SK-N-SH (cell line): Measurements from ENCODE around the gene ARL5B. TPM values are rescaled to one million over a fixed set of nuclear protein-coding genes. Genes with fewer than 3 reads are reported as not detected.
A peak's percentile ranks its signal among the peaks of the same experiment; 100 is the strongest.

Experiments
- CTCF ChIA-PET: fragments of 300-600, 350-600 bp; formaldehyde crosslinking; extraction: SDS; loops from one replicate; lab custom pipeline; 2021; lab: Yijun Ruan, JAX
- POLR2A ChIA-PET: fragments of 350-600 bp; sonication (Branson Sonifier 250); formaldehyde crosslinking; extraction: SDS; loops from one replicate; lab custom pipeline; 2020; ENCODE audit warnings: antibody characterized with exemption, inconsistent platforms; lab: Yijun Ruan, JAX
- DNase-seq: peaks from one replicate; pipeline ENCODE4 v3.0.0; 2012
- H2AFZ ChIP-seq: fragments of 200-600 bp; sonication (generic); 2 replicates; pipeline ENCODE4 v1.8.1; 2016; ENCODE audit warnings: antibody characterized with exemption, mild to moderate bottlenecking, low read depth
- H3F3A ChIP-seq: fragments of 200-600 bp; sonication (generic); replicated peaks from 2 replicates; pipeline ENCODE3; 2016; ENCODE audit warnings: antibody characterized with exemption, mild to moderate bottlenecking; ENCODE audit not compliant: insufficient read depth
- H3K27ac ChIP-seq, 2 experiments: fragments of 200-500 bp in 1 of 2; fragments of 200-600 bp in 1 of 2; sonication (Bioruptor generic) in 1 of 2; sonication (generic), shearing (Covaris generic) in 1 of 2; 2 replicates each; pipeline versions ENCODE4 v1.5.1 to v1.6.1; 2014 to 2016; ENCODE audit warnings: low read depth in 2 of 2, inconsistent platforms in 1 of 2, low read length in 1 of 2, mild to moderate bottlenecking in 1 of 2, mixed read lengths in 1 of 2
- H3K27me3 ChIP-seq: fragments of 200-600 bp; sonication (generic), shearing (Covaris generic); 2 replicates; pipeline ENCODE4 v1.6.1; 2016; ENCODE audit warnings: mixed run types; ENCODE audit not compliant: insufficient read depth
- H3K36me3 ChIP-seq, 2 experiments: fragments of 200-500 bp in 1 of 2; fragments of 200-600 bp in 1 of 2; sonication (Bioruptor generic) in 1 of 2; sonication (generic) in 1 of 2; replicated peaks in 1 of 2; 2 replicates each; pipeline versions ENCODE3 to v1.5.1; 2014 to 2016; ENCODE audit warnings: low read length in 1 of 2, mild to moderate bottlenecking in 1 of 2; ENCODE audit not compliant: insufficient read depth in 2 of 2, control insufficient read depth in 1 of 2
- H3K4me1 ChIP-seq, 2 experiments: fragments of 200-500 bp in 1 of 2; fragments of 200-600 bp in 1 of 2; sonication (Bioruptor generic) in 1 of 2; sonication (generic), shearing (Covaris generic) in 1 of 2; 2 replicates each; pipeline versions ENCODE4 v1.5.1 to v1.6.1; 2014 to 2016; ENCODE audit warnings: low read depth in 1 of 2, low read length in 1 of 2, mixed run types in 1 of 2; ENCODE audit not compliant: insufficient read depth in 2 of 2, control insufficient read depth in 1 of 2
- H3K4me2 ChIP-seq: fragments of 200-600 bp; sonication (generic), shearing (Covaris generic); 2 replicates; pipeline ENCODE4 v1.6.1; 2017; ENCODE audit warnings: mixed run types
- H3K4me3 ChIP-seq, 2 experiments: fragments of 200-500 bp in 1 of 2; fragments of 200-600 bp in 1 of 2; sonication (Bioruptor generic) in 1 of 2; sonication (generic), shearing (Covaris generic) in 1 of 2; 2 replicates each; pipeline versions ENCODE4 v1.5.1 to v1.8.1; 2014 to 2016; ENCODE audit warnings: low read depth in 2 of 2, inconsistent platforms in 1 of 2, low read length in 1 of 2, mild to moderate bottlenecking in 1 of 2, mixed read lengths in 1 of 2, moderate library complexity in 1 of 2
- H3K79me2 ChIP-seq: fragments of 200-600 bp; sonication (generic); 2 replicates; pipeline ENCODE4 v1.8.1; 2017; ENCODE audit warnings: mild to moderate bottlenecking; ENCODE audit not compliant: insufficient read depth
- H3K9ac ChIP-seq: fragments of 200-600 bp; sonication (generic); 2 replicates; pipeline ENCODE4 v1.6.1; 2017; ENCODE audit warnings: mixed run types
- H3K9me2 ChIP-seq: fragments of 200-600 bp; sonication (generic); 2 replicates; pipeline ENCODE4 v1.6.1; 2017; ENCODE audit warnings: mixed run types
- H3K9me3 ChIP-seq: fragments of 200-600 bp; sonication (generic); 2 replicates; pipeline ENCODE4 v1.6.1; 2017; ENCODE audit warnings: mixed run types, mild to moderate bottlenecking, moderate library complexity
- H4K20me1 ChIP-seq: fragments of 200-600 bp; sonication (generic); 2 replicates; pipeline ENCODE4 v1.6.1; 2017; ENCODE audit warnings: mild to moderate bottlenecking, mixed run types; ENCODE audit not compliant: insufficient read depth
- EP300 ChIP-seq, 2 experiments: IDR thresholded peaks; 2 replicates each; pipeline versions ENCODE4 v1.4.0 to v1.6.1; 2012; ENCODE audit warnings: borderline replicate concordance in 1 of 2, low read depth in 1 of 2, low read length in 1 of 2
- FOSL2 ChIP-seq: IDR thresholded peaks from 2 replicates; pipeline ENCODE4 v1.4.0; 2012; ENCODE audit warnings: low read depth, mild to moderate bottlenecking, moderate library complexity, borderline replicate concordance
- GABPA ChIP-seq: IDR thresholded peaks from 2 replicates; pipeline ENCODE4 v1.4.0; 2012; ENCODE audit warnings: low read depth, mild to moderate bottlenecking
- JUND ChIP-seq: IDR thresholded peaks from 2 replicates; pipeline ENCODE4 v1.4.0; 2012
- NFIC ChIP-seq: IDR thresholded peaks from 2 replicates; pipeline ENCODE4 v1.4.0; 2012; ENCODE audit warnings: borderline replicate concordance
- POLR2AphosphoS5 ChIP-seq: IDR thresholded peaks from 2 replicates; pipeline ENCODE4 v1.6.1; 2012; ENCODE audit warnings: low read depth, low read length
- TCF12 ChIP-seq: IDR thresholded peaks from 2 replicates; pipeline ENCODE4 v1.4.0; 2012
- WGBS: methylation state at CpG from one replicate; pipeline ENCODE4 v1.1.6; 2017; ENCODE audit warnings: low lambda C conversion rate; 5-methylcytosine and 5-hydroxymethylcytosine counted together
- polyA plus RNA-seq, 3 experiments: library from polyadenylated mRNA; depleted of rRNA; stranded (reverse); fragments of >200 nt; gene quantifications; 2 replicates each; pipeline ENCODE4 v1.2.3, GENCODE V29; 2012
- TF ChIP-seq, protein P1 (sequence below): IDR thresholded peaks from 2 replicates; pipeline ENCODE4 v1.4.0; 2012; ENCODE audit warnings: low read depth, borderline replicate concordance
- TF ChIP-seq, protein P2 (sequence below): IDR thresholded peaks from 2 replicates; pipeline ENCODE4 v1.4.0; 2012; ENCODE audit warnings: low read depth
- TF ChIP-seq, protein P3 (sequence below): fragments of 150-350 bp; IDR thresholded peaks from 2 replicates; pipeline ENCODE4 v1.6.1; 2016; ENCODE audit warnings: mild to moderate bottlenecking, low read depth, low read length

The ARL5B gene
- polyA plus RNA-seq, 1 of the 3 experiments (the other 2 are of a cell fraction): 4.9 TPM

DNA sequence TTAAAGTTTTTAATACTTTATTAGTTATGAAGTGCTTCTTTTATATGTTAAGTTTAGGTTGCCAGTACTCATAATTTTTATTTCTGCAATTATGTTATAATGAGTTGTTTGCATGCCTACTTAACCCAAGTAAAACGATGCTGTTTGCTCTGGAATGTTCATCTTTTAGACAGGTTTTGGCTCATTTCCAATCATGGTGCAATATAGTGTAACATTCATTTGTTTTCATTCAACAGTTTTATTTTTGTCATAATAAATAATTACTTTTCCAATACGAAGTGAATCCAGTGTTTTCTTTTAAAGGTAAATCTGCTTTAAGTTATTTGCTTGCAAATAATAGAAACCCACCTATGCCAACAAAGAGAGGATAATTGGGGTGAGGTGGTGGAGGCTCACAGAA is 22.1 kb downstream of the ARL5B start:
- Histone ChIP-seq H3K79me2 (no peaks in the 10 kb centered on the region), H3K9ac (peak overlapping the region; percentile 10; the same call in 1 of the 2 replicates), H3K36me3 (peaks cover 19 to 40% of the 10 kb centered on the region in 2 experiments), H3K9me2 (no peaks in the 10 kb centered on the region), H3F3A (peaks cover 38% of the 10 kb centered on the region), H3K4me2 (0 out of 2 replicates have a peak overlapping the region, but pooled peaks have one; percentile 9), H2AFZ (no peak overlapping the region), H4K20me1 (no peaks in the 10 kb centered on the region), H3K4me1 (peaks cover 0 to 18% of the 10 kb centered on the region in 2 experiments), H3K27me3 (no peaks in the 10 kb centered on the region), H3K4me3 (no peak overlapping the region), H3K27ac (peak overlapping the region in 1 of 2 experiments; percentile 71; a peak in 3 of 4 replicates), H3K9me3 (no peaks in the 10 kb centered on the region)
- ChIA-PET POLR2A (no interaction called here), CTCF (no interaction called here)
- TF ChIP-seq NFIC (peak; percentile 48; the same call in 1 of the 2 replicates), GABPA (no peak)
- DNase-seq: no peak
- WGBS: 49% methylated on average over 2 of the region's 2 CpGs

DNA sequence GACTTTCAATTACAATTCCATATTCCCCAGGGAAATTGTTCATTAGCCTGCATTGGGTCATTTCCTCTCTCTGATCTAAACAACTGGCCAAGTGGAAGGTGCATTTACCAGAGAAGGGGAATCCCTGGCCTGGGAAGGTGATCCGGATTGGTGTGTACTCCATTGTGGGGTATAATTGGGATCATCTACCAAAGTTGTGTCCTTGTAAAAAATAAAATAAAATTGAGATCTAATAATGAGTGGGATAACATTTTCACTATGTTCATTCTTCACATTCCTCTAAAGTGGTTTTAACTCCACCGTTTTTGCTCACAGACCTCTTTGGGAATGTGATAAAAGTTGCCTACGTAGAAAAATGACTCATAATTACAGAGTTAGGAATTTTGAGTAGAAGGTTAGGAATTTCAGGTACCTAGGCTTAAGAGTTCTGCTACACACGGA is 22.8 kb downstream of the ARL5B start:
- CTCF ChIA-PET: no interaction called here
- no peak overlapping the region for H3K4me3 ChIP-seq
- peaks cover 13 to 33% of the 10 kb centered on the region in 2 experiments for H3K36me3 ChIP-seq
- WGBS: 34% methylated on average over 4 of the region's 4 CpGs
- H3K9me3 ChIP-seq: no peaks in the 10 kb centered on the region
- H3K79me2 ChIP-seq: no peaks in the 10 kb centered on the region
- TF ChIP-seq, protein P1, sequence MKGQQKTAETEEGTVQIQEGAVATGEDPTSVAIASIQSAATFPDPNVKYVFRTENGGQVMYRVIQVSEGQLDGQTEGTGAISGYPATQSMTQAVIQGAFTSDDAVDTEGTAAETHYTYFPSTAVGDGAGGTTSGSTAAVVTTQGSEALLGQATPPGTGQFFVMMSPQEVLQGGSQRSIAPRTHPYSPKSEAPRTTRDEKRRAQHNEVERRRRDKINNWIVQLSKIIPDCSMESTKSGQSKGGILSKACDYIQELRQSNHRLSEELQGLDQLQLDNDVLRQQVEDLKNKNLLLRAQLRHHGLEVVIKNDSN: no peak
- TF ChIP-seq JUND (peak; percentile 25; the same call in 1 of the 2 replicates), EP300 (IDR thresholded peaks at IDR 0.05; ENCODE audit: borderline replicate concordance in 1 of 2, low read depth in 1 of 2, low read length in 1 of 2) (0 out of 4 replicates have a peak, but pooled peaks of 1 of the 2 experiments have one; percentile 27), POLR2AphosphoS5 (no peak), TCF12 (peak; percentile 20; the same call in 1 of the 2 replicates), FOSL2 (peak; percentile 51; the same call in 1 of the 2 replicates), NFIC (peak; percentile 8; the same call in 1 of the 2 replicates)
- TF ChIP-seq, protein P2, sequence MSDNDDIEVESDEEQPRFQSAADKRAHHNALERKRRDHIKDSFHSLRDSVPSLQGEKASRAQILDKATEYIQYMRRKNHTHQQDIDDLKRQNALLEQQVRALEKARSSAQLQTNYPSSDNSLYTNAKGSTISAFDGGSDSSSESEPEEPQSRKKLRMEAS: no peak
- TF ChIP-seq, protein P3, sequence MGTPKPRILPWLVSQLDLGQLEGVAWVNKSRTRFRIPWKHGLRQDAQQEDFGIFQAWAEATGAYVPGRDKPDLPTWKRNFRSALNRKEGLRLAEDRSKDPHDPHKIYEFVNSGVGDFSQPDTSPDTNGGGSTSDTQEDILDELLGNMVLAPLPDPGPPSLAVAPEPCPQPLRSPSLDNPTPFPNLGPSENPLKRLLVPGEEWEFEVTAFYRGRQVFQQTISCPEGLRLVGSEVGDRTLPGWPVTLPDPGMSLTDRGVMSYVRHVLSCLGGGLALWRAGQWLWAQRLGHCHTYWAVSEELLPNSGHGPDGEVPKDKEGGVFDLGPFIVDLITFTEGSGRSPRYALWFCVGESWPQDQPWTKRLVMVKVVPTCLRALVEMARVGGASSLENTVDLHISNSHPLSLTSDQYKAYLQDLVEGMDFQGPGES: no peak
- TF ChIP-seq, all 33 proteins: peak for 5
- H3K27ac ChIP-seq: peak overlapping the region in 1 of 2 experiments; percentile 71; a peak in 3 of 4 replicates
- no peak overlapping the region for H2AFZ ChIP-seq
- POLR2A ChIA-PET: no interaction called here
- H4K20me1 ChIP-seq: no peaks in the 10 kb centered on the region
- H3F3A ChIP-seq: peaks cover 38% of the 10 kb centered on the region
- peak overlapping the region; percentile 10; the same call in 1 of the 2 replicates for H3K9ac ChIP-seq
- H3K4me1 ChIP-seq: peaks cover 0 to 18% of the 10 kb centered on the region in 2 experiments
- no peaks in the 10 kb centered on the region for H3K9me2 ChIP-seq
- no peaks in the 10 kb centered on the region for H3K27me3 ChIP-seq
- DNase-seq: no peak
- 0 out of 2 replicates have a peak overlapping the region, but pooled peaks have one; percentile 9 for H3K4me2 ChIP-seq
